K562 (cell line): ENCODE results near the gene LGALS3. TPM values are rescaled to one million over a fixed set of nuclear protein-coding genes. Genes with fewer than 3 reads are reported as not detected.

Experiments used
- ARID1B ChIP-seq: fragments of 450-650 bp; IDR thresholded peaks from 2 replicates; pipeline ENCODE4 v1.6.1; 2016; ENCODE audit warnings: antibody characterized with exemption, mild to moderate bottlenecking, inconsistent platforms
- CBX5 ChIP-seq: IDR thresholded peaks from 2 replicates; pipeline ENCODE4 v1.6.1; 2014; ENCODE audit warnings: low read depth, borderline replicate concordance
- DPF2 ChIP-seq: fragments of 450-650 bp; IDR thresholded peaks from 2 replicates; pipeline ENCODE4 v1.6.1; 2016
- FOXJ3 ChIP-seq: sonication (generic); formaldehyde crosslinking; IDR thresholded peaks from 2 replicates; pipeline ENCODE4 v1.4.0; 2020; ENCODE audit warnings: mild to moderate bottlenecking, missing genetic modification reagents
- GATAD2A ChIP-seq: fragments of 450-650 bp; IDR thresholded peaks from 2 replicates; pipeline ENCODE4 v1.6.1; 2017
- HNRNPH1 ChIP-seq: fragments of 200-400 bp; formaldehyde crosslinking; optimal IDR thresholded peaks from 2 replicates; pipeline ENCODE3; 2017; ENCODE audit warnings: low read depth, mild to moderate bottlenecking, low read length, moderate library complexity
- MBD2 ChIP-seq: sonication (generic); IDR thresholded peaks from 2 replicates; pipeline ENCODE4 v1.6.1; 2016; ENCODE audit warnings: low read depth, borderline replicate concordance
- POLR2A ChIP-seq: fragments of 450-650 bp; conservative IDR thresholded peaks from 2 replicates; pipeline ENCODE4 v1.6.1; 2016
- POLR2AphosphoS5 ChIP-seq: IDR thresholded peaks from 2 replicates; pipeline ENCODE4 v1.6.1; 2011; ENCODE audit warnings: mild to moderate bottlenecking, low read depth, low read length, moderate library complexity; ENCODE audit not compliant: control insufficient read depth, insufficient read depth
- SMARCA4 ChIP-seq: fragments of 450-650 bp; IDR thresholded peaks from 2 replicates; pipeline ENCODE4 v1.6.1; 2016
- SOX6 ChIP-seq: fragments of 450-650 bp; IDR thresholded peaks from 2 replicates; pipeline ENCODE4 v1.6.1; 2014; ENCODE audit warnings: mild to moderate bottlenecking
- SUPT5H ChIP-seq: fragments of 450-650 bp; IDR thresholded peaks from 2 replicates; pipeline ENCODE4 v1.6.1; 2016
- TAF1 ChIP-seq: IDR thresholded peaks from 2 replicates; pipeline ENCODE4 v1.6.1; 2011; ENCODE audit warnings: mild to moderate bottlenecking, low read length, moderate library complexity; ENCODE audit not compliant: insufficient read depth, control insufficient read depth, severe bottlenecking; ENCODE audit errors: extremely low read depth
- TAF15 ChIP-seq: fragments of 200-400 bp; formaldehyde crosslinking; IDR thresholded peaks from 2 replicates; pipeline ENCODE4 v1.6.1; 2017; ENCODE audit warnings: mild to moderate bottlenecking, low read depth, low read length, moderate library complexity
- TSC22D4 ChIP-seq: fragments of 450-650 bp; IDR thresholded peaks from 2 replicates; pipeline ENCODE4 v1.6.1; 2016; ENCODE audit warnings: missing genetic modification characterization, missing biosample characterization, control low read depth
- ZFP30 ChIP-seq: fragments of 250-450 bp; sonication (Bioruptor Pico); IDR thresholded peaks from 2 replicates; pipeline ENCODE4 v1.8.0; 2022; ENCODE audit warnings: moderate library complexity, mild to moderate bottlenecking, inconsistent platforms, borderline replicate concordance
- ZNF583 ChIP-seq: fragments of 250-450 bp; sonication (Bioruptor Pico); IDR thresholded peaks from 2 replicates; pipeline ENCODE4 v1.4.0; 2020
- ZNF778 ChIP-seq: fragments of 450-650 bp; formaldehyde crosslinking; IDR thresholded peaks from 2 replicates; pipeline ENCODE4 v1.4.0; 2020; ENCODE audit warnings: mild to moderate bottlenecking, moderate library complexity
- polyA plus RNA-seq, 8 experiments: library from polyadenylated mRNA; depleted of rRNA in 4 of 8; stranded (reverse) in 5 of 8; unstranded in 3 of 8; fragments of >200 nt; fragmentation: Nextera tagmentation in 2 of 8; fragmentation: Illumina TruSeq in 1 of 8; extraction: Ambion mirVana in 2 of 8; extraction: Trizol in 1 of 8; gene quantifications; 2 replicates each; pipeline versions ENCODE4 v1.2.1 to v1.2.3, GENCODE V29; 2011 to 2014; ENCODE audit warnings: inconsistent platforms in 1 of 8, missing spikeins in 1 of 8
- total RNA-seq, 7 experiments: library from RNA; depleted of rRNA in 6 of 7; stranded (reverse); fragments of >200 nt in 6 of 7; fragmentation: Illumina TruSeq in 2 of 7; extraction: Trizol in 2 of 7; gene quantifications; 2 replicates each; pipeline versions ENCODE4 v1.2.1 to v1.2.3, GENCODE V29; 2011 to 2021; ENCODE audit warnings: low replicate concordance in 1 of 7
- TF ChIP-seq, protein P1 (sequence below): fragments of 450-650 bp; IDR thresholded peaks from 2 replicates; pipeline ENCODE4 v1.6.1; 2016; ENCODE audit warnings: mild to moderate bottlenecking, moderate library complexity
- TF ChIP-seq, protein P2 (sequence below): fragments of 250-450 bp; sonication (Bioruptor Pico); IDR thresholded peaks from 2 replicates; pipeline ENCODE4 v1.8.0; 2022; ENCODE audit warnings: moderate library complexity, mild to moderate bottlenecking, inconsistent platforms

Gene LGALS3
- total and polyA plus RNA-seq, 9 of the 15 experiments (the other 6 are each of a cell fraction or from before 2014, with no cell fraction given) = 0.04 to 1.9 (median 1.1) TPM

DNA sequence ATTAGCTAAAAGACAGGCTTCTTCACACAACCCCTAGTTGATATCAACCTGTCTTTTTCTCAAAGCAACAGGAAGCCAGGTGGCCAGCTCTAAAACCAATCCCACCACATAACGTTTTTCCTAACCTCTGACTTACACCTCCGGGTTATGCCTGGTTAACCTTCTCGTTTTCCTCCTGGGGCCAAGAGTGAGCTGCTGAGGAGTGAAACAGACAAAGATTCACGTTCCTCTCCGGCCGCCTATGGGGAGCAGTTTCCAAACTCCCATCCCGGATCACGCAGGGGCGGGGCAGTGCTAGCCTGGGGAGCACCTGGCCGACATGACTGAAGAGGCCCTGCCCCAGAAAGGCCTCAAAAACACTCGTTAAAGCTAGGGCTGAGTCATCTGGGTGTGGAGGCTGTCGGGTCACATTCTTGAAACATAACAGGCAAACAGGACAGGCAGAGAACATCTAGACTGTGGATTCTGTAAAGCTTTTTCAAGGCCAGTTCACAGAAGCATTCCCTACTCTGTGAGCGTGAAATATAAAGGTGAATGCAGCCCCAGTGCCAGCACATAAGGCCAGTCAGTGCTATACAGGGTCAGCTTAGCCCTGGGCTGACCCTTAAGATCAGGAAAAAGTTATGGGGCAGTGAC, 25.9 kb upstream of the LGALS3 start (continued):
- TF ChIP-seq ARID1B (peak; percentile 60), HNRNPH1 (no peak), MBD2 (0 out of 2 replicates have a peak, but pooled peaks have one; percentile 15), DPF2 (peak; percentile 77), ZNF778 (CRISPR knock-in tag) (no peak), POLR2A (peak; percentile 70), POLR2AphosphoS5 (peak; percentile 48; the same call in 1 of the 2 replicates), GATAD2A (peak; percentile 57; the same call in 1 of the 2 replicates), TAF1 (peak; percentile 57), TAF15 (no peak), CBX5 (no peak), ZNF583 (CRISPR knock-in tag) (peak; percentile 75), TSC22D4 (tag) (no peak), SMARCA4 (peak; percentile 65; the same call in 1 of the 2 replicates), SOX6 (peak; percentile 39; the same call in 1 of the 2 replicates), FOXJ3 (CRISPR knock-in tag) (no peak), ZFP30 (no peak), SUPT5H (peak; percentile 59; the same call in 1 of the 2 replicates)
- TF ChIP-seq, protein P1, sequence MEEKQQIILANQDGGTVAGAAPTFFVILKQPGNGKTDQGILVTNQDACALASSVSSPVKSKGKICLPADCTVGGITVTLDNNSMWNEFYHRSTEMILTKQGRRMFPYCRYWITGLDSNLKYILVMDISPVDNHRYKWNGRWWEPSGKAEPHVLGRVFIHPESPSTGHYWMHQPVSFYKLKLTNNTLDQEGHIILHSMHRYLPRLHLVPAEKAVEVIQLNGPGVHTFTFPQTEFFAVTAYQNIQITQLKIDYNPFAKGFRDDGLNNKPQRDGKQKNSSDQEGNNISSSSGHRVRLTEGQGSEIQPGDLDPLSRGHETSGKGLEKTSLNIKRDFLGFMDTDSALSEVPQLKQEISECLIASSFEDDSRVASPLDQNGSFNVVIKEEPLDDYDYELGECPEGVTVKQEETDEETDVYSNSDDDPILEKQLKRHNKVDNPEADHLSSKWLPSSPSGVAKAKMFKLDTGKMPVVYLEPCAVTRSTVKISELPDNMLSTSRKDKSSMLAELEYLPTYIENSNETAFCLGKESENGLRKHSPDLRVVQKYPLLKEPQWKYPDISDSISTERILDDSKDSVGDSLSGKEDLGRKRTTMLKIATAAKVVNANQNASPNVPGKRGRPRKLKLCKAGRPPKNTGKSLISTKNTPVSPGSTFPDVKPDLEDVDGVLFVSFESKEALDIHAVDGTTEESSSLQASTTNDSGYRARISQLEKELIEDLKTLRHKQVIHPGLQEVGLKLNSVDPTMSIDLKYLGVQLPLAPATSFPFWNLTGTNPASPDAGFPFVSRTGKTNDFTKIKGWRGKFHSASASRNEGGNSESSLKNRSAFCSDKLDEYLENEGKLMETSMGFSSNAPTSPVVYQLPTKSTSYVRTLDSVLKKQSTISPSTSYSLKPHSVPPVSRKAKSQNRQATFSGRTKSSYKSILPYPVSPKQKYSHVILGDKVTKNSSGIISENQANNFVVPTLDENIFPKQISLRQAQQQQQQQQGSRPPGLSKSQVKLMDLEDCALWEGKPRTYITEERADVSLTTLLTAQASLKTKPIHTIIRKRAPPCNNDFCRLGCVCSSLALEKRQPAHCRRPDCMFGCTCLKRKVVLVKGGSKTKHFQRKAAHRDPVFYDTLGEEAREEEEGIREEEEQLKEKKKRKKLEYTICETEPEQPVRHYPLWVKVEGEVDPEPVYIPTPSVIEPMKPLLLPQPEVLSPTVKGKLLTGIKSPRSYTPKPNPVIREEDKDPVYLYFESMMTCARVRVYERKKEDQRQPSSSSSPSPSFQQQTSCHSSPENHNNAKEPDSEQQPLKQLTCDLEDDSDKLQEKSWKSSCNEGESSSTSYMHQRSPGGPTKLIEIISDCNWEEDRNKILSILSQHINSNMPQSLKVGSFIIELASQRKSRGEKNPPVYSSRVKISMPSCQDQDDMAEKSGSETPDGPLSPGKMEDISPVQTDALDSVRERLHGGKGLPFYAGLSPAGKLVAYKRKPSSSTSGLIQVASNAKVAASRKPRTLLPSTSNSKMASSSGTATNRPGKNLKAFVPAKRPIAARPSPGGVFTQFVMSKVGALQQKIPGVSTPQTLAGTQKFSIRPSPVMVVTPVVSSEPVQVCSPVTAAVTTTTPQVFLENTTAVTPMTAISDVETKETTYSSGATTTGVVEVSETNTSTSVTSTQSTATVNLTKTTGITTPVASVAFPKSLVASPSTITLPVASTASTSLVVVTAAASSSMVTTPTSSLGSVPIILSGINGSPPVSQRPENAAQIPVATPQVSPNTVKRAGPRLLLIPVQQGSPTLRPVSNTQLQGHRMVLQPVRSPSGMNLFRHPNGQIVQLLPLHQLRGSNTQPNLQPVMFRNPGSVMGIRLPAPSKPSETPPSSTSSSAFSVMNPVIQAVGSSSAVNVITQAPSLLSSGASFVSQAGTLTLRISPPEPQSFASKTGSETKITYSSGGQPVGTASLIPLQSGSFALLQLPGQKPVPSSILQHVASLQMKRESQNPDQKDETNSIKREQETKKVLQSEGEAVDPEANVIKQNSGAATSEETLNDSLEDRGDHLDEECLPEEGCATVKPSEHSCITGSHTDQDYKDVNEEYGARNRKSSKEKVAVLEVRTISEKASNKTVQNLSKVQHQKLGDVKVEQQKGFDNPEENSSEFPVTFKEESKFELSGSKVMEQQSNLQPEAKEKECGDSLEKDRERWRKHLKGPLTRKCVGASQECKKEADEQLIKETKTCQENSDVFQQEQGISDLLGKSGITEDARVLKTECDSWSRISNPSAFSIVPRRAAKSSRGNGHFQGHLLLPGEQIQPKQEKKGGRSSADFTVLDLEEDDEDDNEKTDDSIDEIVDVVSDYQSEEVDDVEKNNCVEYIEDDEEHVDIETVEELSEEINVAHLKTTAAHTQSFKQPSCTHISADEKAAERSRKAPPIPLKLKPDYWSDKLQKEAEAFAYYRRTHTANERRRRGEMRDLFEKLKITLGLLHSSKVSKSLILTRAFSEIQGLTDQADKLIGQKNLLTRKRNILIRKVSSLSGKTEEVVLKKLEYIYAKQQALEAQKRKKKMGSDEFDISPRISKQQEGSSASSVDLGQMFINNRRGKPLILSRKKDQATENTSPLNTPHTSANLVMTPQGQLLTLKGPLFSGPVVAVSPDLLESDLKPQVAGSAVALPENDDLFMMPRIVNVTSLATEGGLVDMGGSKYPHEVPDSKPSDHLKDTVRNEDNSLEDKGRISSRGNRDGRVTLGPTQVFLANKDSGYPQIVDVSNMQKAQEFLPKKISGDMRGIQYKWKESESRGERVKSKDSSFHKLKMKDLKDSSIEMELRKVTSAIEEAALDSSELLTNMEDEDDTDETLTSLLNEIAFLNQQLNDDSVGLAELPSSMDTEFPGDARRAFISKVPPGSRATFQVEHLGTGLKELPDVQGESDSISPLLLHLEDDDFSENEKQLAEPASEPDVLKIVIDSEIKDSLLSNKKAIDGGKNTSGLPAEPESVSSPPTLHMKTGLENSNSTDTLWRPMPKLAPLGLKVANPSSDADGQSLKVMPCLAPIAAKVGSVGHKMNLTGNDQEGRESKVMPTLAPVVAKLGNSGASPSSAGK = peak; percentile 86
- TF ChIP-seq, protein P2, sequence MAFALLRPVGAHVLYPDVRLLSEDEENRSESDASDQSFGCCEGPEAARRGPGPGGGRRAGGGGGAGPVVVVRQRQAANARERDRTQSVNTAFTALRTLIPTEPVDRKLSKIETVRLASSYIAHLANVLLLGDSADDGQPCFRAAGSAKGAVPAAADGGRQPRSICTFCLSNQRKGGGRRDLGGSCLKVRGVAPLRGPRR (CRISPR knock-in tag) = no peak
